Eye (tissue), 1 donor: ENCODE data around the gene FBXO17.
"Not testable (repeated sequence)": the region's sequence is repeated elsewhere in the genome, so short reads cannot be mapped to it uniquely, and the experiment has no call there.

Source experiments
- DNase-seq: peaks from one replicate; pipeline ENCODE4 v3.0.0-alpha.2; 2015

Gene FBXO17

GRCh38 chr19:38941979-38942378, 33.6 kb downstream of the FBXO17 start:
- DNase-seq, result no peak

GRCh38 chr19:38941466-38941865, 34.1 kb downstream of the FBXO17 start:
- not testable (repeated sequence) for DNase-seq

- no peak for DNase-seq
These were observed 35.6 kb downstream of the FBXO17 start for GRCh38 chr19:38939957-38940356.

GRCh38 chr19:38933544-38933943, 42.0 kb downstream of the FBXO17 start:
- no peak for DNase-seq

GRCh38 chr19:38932425-38933179, 42.9 kb downstream of the FBXO17 start:
- DNase-seq, result peak; percentile 42

- no peak for DNase-seq
These were observed 44.1 kb downstream of the FBXO17 start for GRCh38 chr19:38931521-38931793.

- DNase-seq, result peak; percentile 100
These were observed 44.6 kb downstream of the FBXO17 start, which contains the start of gene MRPS12 for GRCh38 chr19:38930776-38931520. Gene MRPS12 (plus strand): TSS chr19:38930944. CDS start chr19:38931295, 351 bp downstream.

- peak; percentile 99 for DNase-seq
These were observed 45.4 kb downstream of the FBXO17 start, which contains the start of gene SARS2 for GRCh38 chr19:38929929-38930775. Gene SARS2 (minus strand): TSS chr19:38930763. CDS start chr19:38930736, 27 bp downstream.

GRCh38 chr19:38928391-38929001, 47.0 kb downstream of the FBXO17 start:
- DNase-seq, result no peak

- no peak for DNase-seq
These were observed 51.2 kb downstream of the FBXO17 start for GRCh38 chr19:38924388-38924787.

GRCh38 chr19:38922482-38922881, 53.1 kb downstream of the FBXO17 start:
- DNase-seq, result no peak

GRCh38 chr19:38921420-38922274, 53.9 kb downstream of the FBXO17 start:
- DNase-seq, result no peak

- DNase-seq, result no peak
These were observed 54.7 kb downstream of the FBXO17 start for GRCh38 chr19:38920602-38921419.

- DNase-seq, result no peak
These were observed 55.5 kb downstream of the FBXO17 start for GRCh38 chr19:38919837-38920601.

- no peak for DNase-seq
These were observed 57.0 kb downstream of the FBXO17 start for GRCh38 chr19:38918526-38918925.

GRCh38 chr19:38917921-38918491, 57.5 kb downstream of the FBXO17 start:
- no peak for DNase-seq

GRCh38 chr19:38917516-38917915, 58.0 kb downstream of the FBXO17 start:
- DNase-seq, result no peak

GRCh38 chr19:38915329-38916321, 59.9 kb downstream of the FBXO17 start:
- no peak for DNase-seq
